ENCODE data around the gene CASK.

The CASK gene

GRCh38 chrX:41827886-41828285 is 95.5 kb downstream of the CASK start:
- DNase-seq: no peak

- DNase-seq: no peak
Observed at GRCh38 chrX:41825796-41826195, 97.6 kb downstream of the CASK start.

- DNase-seq: no peak
Observed at GRCh38 chrX:41824551-41824950, 98.8 kb downstream of the CASK start.

- DNase-seq: no peak
Observed at GRCh38 chrX:41823402-41823801, 100.0 kb downstream of the CASK start.

GRCh38 chrX:41822892-41823291 is 100.5 kb downstream of the CASK start:
- DNase-seq: no peak

GRCh38 chrX:41808047-41808446 is 115.3 kb downstream of the CASK start:
- DNase-seq: no peak

GRCh38 chrX:41802958-41803357 is 120.4 kb downstream of the CASK start:
- no peak for DNase-seq

- no peak for DNase-seq
Observed at GRCh38 chrX:41799661-41800060, 123.7 kb downstream of the CASK start.

GRCh38 chrX:41796577-41796976 is 126.8 kb downstream of the CASK start:
- DNase-seq: no peak

GRCh38 chrX:41796046-41796445 is 127.3 kb downstream of the CASK start:
- DNase-seq: no peak

GRCh38 chrX:41789374-41789773 is 134.0 kb downstream of the CASK start:
- no peak for DNase-seq

- no peak for DNase-seq
Observed at GRCh38 chrX:41785685-41786084, 137.7 kb downstream of the CASK start.

- DNase-seq: peak; percentile 35
Observed at GRCh38 chrX:41781500-41781899, 141.9 kb downstream of the CASK start.

- no peak for DNase-seq
Observed at GRCh38 chrX:41779941-41780340, 143.4 kb downstream of the CASK start.

- peak; percentile 48 for DNase-seq
Observed at GRCh38 chrX:41779030-41779564, 144.3 kb downstream of the CASK start.

- no peak for DNase-seq
Observed at GRCh38 chrX:41761702-41762101, 161.7 kb downstream of the CASK start.

- no peak for DNase-seq
Observed at GRCh38 chrX:41761169-41761568, 162.2 kb downstream of the CASK start.

GRCh38 chrX:41759817-41760216 is 163.5 kb downstream of the CASK start:
- no peak for DNase-seq

- no peak for DNase-seq
Observed at GRCh38 chrX:41758401-41758800, 165.0 kb downstream of the CASK start.

- DNase-seq: no peak
Observed at GRCh38 chrX:41750716-41751115, 172.6 kb downstream of the CASK start.

- DNase-seq: no peak
Observed at GRCh38 chrX:41739871-41740270, 183.5 kb downstream of the CASK start.

GRCh38 chrX:41737065-41737464 is 186.3 kb downstream of the CASK start:
- no peak for DNase-seq

- peak; percentile 0 for DNase-seq
Observed at GRCh38 chrX:41734530-41734929, 188.8 kb downstream of the CASK start.

- no peak for DNase-seq
Observed at GRCh38 chrX:41733939-41734338, 189.4 kb downstream of the CASK start.

GRCh38 chrX:41732260-41732659 is 191.1 kb downstream of the CASK start:
- no peak for DNase-seq

- DNase-seq: no peak
Observed at GRCh38 chrX:41730081-41730480, 193.3 kb downstream of the CASK start.

Measured in NCI-H2171 treated with DMSO at 0.1 percent for 48 hours (cell line).